Measurements from ENCODE around the gene CDHR4. TPM values are rescaled to one million over a fixed set of nuclear protein-coding genes. Genes with fewer than 3 reads are reported as not detected.

The CDHR4 gene, protein sequence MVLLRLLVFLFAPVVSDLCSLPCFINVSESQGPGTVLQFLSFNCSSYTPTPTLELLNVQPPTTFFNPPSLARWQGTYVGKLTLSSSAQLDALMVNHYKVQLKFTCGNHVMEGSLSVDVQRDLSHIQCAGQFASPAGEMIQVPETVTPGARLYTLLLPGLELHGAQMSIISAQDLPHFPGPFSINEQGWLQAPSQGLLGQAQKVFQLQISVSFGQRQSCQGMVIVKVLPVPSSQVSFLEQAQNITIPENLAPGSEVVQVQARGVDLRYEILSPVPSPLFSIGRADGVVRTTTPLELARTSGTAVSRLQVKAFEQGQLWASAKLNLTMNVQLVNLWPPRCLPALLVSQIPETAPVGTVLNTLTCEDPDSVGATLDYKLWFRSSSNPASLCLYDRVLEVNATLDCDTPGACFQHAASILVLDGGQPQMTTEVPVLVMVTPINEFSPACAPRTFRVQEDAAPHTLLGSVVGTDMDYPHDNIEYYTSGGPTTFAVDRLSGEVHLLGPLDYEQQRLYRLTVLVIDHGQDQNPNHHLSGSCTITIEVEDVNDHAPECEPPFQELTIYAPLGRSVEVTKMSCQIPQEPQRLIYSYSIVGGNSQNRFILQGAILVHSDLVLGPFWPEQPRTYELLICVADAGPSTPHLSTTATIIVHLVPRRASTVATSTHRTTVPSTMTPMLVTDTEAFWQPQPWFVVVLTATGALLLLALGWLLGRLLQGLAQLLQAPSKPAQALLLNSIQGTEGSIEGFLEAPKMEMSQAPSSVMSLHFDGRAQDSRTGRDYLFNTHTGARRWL
- not detected in 2 replicates for total RNA-seq

DNA sequence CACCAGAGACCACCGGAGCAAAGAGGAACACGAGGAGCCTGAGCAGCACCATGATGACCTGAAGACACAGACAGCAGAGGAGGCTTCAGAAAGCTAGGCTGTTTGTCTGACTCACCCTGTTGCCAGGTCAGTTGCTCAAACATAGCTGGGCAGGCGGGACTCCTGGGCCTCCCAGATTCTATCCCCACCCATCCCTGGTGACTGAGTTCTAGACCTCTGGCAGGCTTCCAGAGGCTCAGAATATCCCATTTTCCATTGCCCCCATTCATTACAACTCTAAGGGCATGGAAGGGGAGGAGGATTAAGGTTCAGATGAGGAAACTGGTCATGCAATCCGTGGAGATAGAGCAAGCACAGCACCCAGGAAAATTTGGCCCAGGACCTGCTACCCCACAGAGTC is at the start of gene CDHR4:
CDHR4 (minus strand) TSS at position 113 of the 400 bp plus-strand sequence; CDS start at position 52, 61 bp downstream.

DNA sequence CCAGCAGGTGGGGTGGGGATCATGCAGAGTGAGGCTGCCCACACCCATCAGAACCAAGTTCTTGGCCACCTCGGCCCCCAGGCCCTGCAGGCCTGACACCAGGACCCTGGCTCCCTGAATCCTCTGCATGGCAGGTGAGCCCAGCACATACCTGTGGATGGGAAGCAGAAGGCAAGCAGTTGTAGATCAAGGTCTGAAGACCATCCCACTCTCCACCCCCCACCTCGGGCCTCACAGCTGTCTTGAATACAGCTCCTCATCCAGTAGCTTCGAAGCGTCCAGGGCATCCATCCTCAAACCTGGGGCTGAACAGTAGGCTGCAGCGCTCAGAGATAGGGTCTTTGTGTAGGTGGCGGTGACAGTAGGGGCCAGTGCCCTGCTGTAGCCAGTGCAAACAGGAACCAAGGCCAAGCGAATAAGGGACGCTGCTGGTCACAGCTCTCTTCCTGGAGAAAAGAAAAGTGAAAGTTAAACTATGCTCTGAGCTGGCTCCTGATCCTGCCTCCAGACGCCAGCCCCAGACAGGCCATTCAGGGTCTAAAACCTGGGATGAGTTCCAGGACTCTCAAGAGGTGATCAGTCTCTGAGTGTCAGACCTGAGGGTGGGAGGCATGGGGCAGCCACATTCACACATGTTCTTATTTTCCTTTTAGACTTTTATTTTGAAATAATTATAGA is 14.0 kb upstream of the CDHR4 start, which contains the start of gene UBA7:
UBA7 (minus strand) TSS at position 457 of the 678 bp plus-strand sequence; CDS start at position 291, 166 bp downstream.

DNA sequence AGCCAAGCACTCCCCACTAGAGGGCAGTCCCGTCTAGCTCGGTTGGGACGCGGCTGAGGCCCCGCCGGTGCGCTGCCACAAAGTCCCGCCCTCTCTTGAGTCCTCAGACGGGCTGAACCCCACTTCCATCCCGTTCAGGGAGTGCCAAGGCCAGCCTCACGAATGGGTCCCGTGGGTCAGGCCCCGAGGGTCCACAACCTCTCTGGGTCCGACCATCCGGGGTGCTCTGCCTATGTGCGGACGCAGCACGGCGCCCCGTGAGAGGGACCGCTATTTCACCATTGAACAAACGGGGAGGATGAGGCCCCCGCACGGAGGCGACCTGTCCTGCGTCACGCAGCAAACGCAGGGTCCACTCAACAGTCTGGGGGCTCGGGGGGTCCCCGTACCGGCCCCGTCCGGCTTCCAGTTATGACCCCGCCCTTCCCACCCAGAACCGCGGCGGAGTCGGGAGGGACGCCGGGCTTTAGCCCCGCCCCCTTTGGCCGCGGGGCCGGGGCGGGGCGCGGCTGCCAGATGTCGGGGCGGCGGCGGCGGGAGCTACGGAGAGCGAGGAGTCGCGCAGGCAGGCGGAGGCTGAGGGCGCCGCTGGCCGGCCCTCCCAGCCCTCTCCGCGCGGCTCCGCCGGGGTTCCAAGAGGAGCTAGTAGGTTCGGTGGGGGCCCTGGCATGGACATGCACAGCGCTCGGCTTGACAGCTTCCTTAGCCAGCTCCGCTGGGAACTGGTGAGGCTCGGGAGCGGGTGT is 3.2 kb upstream of the CDHR4 start, which contains the start of gene INKA1:
INKA1 (plus strand) TSS at position 543 of the 746 bp plus-strand sequence; CDS start at position 675, 132 bp downstream.

DNA sequence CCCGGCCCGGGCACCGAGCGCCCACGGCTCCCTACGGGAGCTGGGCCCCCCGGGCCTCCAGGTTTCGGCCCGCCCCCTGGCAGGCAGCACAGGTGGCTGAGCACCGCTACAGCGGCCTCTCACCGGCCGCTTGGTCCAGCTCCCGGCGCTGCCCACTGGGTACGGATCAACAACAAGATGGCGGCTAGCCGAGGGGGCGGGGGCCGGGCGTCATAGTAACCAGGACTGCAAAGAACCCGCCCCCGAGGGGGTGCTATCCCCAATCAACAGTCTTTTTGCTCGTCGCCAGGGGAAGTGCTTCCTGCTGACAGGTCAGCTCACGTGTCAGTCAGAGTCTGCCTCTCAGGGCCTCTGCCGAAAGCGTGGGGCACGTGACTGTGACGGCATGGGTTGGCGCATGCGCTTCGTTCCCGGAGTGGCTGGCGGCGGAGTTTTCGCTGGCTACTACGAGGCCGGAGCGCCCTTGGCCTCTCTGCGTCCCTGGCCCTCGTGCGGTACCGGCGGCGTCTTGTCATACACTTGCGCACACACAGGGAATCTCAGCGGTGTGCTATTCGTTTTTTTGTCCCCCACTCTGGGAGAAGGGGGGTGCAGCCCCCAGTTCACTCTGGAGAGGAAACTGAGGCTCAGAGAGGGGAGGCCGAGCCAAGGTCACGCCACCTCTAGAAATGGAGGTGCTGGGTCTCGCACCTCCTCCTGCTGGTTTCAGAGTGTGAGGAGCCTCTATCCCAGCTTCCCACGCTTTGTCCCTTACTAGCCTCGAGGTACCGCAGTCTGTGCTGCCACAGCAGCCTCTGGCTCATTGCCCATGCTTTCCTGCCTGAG is 13.1 kb downstream of the CDHR4 start, which contains the start of gene IP6K1:
IP6K1 (minus strand) TSS at position 186 of the 825 bp plus-strand sequence. CDS start 38,502 bp downstream, outside the sequence.

Small RNA genes within 50 kb of the gene (small RNA-seq; reads per million reads assigned to genes)
- not detected for gene COX6CP14

Other genes starting within 250 kb of the CDHR4 start
- gene BSN, start 245.4 kb downstream of the CDHR4 start, total RNA-seq: 0.19 and 0.65 TPM in 2 replicates
- gene APEH, start 125.5 kb downstream of the CDHR4 start, total RNA-seq: 75.8 and 78.4 TPM in 2 replicates
- gene MST1, start 110.4 kb downstream of the CDHR4 start, total RNA-seq: 2.6 and 3.9 TPM in 2 replicates
- 29.5 and 35.9 TPM in 2 replicates for gene RNF123, start 110.3 kb downstream of the CDHR4 start, total RNA-seq
- 0.76 and 0.98 TPM in 2 replicates for gene AMIGO3, start 80.2 kb downstream of the CDHR4 start, total RNA-seq
- gene GMPPB, start 75.9 kb downstream of the CDHR4 start, total RNA-seq: 33.6 and 40.0 TPM in 2 replicates
- 60.8 and 67.4 TPM in 2 replicates for gene IP6K1, start 13.3 kb downstream of the CDHR4 start, total RNA-seq
- 9.6 and 15.4 TPM in 2 replicates for gene INKA1, start 3.4 kb upstream of the CDHR4 start, total RNA-seq
- gene UBA7, start 14.1 kb upstream of the CDHR4 start, total RNA-seq: 18.6 and 38.9 TPM in 2 replicates
- gene TRAIP, start 56.7 kb upstream of the CDHR4 start, total RNA-seq: 3.6 and 5.5 TPM in 2 replicates
- not detected in 2 replicates for gene CAMKV, start 70.0 kb upstream of the CDHR4 start, total RNA-seq
- gene MST1R, start 104.0 kb upstream of the CDHR4 start, total RNA-seq: 0.29 and 0.33 TPM in 2 replicates
- gene MON1A, start 129.9 kb upstream of the CDHR4 start, total RNA-seq: 16.7 and 19.3 TPM in 2 replicates
- gene RBM6, start 140.3 kb upstream of the CDHR4 start, total RNA-seq: 46.1 and 58.1 TPM in 2 replicates

Measured in vein endothelial cell (primary cell).